Left colon (tissue), 2 donors: ENCODE measurements around the gene MED10. TPM values are rescaled to one million over a fixed set of nuclear protein-coding genes. Genes with fewer than 3 reads are reported as not detected.

Experiments
- ATAC-seq: fragments of 200-7000 bp; cut with Tn5 transposase; one replicate; pipeline ENCODE4 v1.9.1; 2020; ENCODE audit warnings: mild to moderate bottlenecking, moderate library complexity
- DNase-seq, 2 donors: peaks; one replicate each; pipeline ENCODE4 v3.0.0-alpha.2; 2020
- intact Hi-C, 2 donors: fragments of 100-400 bp; cut with DNase I in 1 of 2; cut with micrococcal nuclease in 1 of 2; formaldehyde crosslinking; loops; one replicate each; pipeline versions ENCODE4 v1.11.2 to v1.14.0; 2022; cut with DNase I, micrococcal nuclease
- total RNA-seq, 2 donors: library from RNA; stranded (reverse); fragmentation: NEBNext Ultra II Directional; extraction: Animal tissue kit (Norgen Biotek cat#: 25700); gene quantifications; one replicate each; pipeline ENCODE4 v1.2.1, GENCODE V29; 2021
- donor health status: DM: no; HTN: no; CAD: no.
- donor health status: DM: yes; HTN: yes; CAD: no.

Gene MED10
- total RNA-seq, 2 donors from 2014 or later: 23.9 to 30.0 TPM

DNA sequence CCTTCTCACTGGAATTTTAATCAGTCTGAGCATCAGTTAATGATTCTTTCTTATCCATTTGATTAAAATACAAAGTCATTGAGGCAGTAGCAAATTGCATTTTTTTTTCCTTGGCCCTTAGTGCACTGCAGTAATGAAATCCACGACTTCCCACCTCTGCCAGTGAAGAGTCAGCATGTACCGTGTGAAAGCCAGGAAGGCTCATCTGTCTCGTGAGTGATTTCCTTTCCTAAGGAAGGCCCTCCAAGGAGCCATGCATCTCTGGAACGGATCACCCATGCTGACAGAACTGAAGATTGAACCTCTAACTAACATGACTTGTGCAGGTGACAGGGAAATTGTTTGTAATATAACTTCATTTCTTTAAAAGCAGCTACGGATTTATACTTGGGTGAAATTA is 51.6 kb downstream of the MED10 start:
- intact Hi-C loops: no loop called here
- DNase-seq (no peak), ATAC-seq (no peak)

DNA sequence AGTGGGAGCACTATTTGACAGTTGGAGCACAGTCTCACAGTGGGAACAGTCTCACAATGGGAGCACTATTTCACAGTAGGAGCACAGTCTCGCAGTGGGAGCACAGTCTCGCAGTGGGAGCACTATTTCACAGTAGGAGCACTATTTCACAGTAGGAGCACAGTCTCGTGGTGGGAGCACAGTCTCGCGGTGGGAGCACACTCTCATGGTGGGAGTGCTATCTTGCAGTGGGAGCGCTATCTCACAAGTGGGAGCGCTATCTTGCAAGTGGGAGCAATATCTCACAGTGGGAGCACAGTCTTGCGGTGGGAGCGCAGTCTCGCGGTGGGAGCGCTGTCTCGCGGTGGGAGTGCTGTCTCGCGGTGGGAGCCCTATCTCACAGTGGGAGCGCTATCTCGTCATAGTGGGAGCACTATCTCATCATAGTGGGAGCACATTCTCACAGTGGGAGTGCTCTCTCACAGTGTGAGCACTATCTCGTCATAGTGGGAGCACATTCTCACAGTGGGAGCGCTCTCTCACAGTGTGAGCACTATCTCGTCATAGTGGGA is 56.1 kb downstream of the MED10 start:
- no peak for DNase-seq
- ATAC-seq: no peak
- intact Hi-C loops: no loop called here

Other genes starting within 250 kb of the MED10 start
- gene UBE2QL1, start 70.3 kb upstream of the MED10 start, total RNA-seq: under 1 TPM; 0.15 to 0.73 TPM